GM18867 (cell line): ENCODE results near the gene ERP44.
A peak's percentile ranks its signal among the peaks of the same experiment; 100 is the strongest.
"Not testable (repeated sequence)": the region's sequence is repeated elsewhere in the genome, so short reads cannot be mapped to it uniquely, and the experiment has no call there.

Experiments
- ATAC-seq: cut with Tn5 transposase; IDR thresholded peaks from one replicate; pipeline ENCODE4 v1.9.1; 2021; ENCODE audit warnings: mild to moderate bottlenecking, moderate library complexity; ENCODE audit not compliant: unreplicated experiment

The ERP44 gene

DNA sequence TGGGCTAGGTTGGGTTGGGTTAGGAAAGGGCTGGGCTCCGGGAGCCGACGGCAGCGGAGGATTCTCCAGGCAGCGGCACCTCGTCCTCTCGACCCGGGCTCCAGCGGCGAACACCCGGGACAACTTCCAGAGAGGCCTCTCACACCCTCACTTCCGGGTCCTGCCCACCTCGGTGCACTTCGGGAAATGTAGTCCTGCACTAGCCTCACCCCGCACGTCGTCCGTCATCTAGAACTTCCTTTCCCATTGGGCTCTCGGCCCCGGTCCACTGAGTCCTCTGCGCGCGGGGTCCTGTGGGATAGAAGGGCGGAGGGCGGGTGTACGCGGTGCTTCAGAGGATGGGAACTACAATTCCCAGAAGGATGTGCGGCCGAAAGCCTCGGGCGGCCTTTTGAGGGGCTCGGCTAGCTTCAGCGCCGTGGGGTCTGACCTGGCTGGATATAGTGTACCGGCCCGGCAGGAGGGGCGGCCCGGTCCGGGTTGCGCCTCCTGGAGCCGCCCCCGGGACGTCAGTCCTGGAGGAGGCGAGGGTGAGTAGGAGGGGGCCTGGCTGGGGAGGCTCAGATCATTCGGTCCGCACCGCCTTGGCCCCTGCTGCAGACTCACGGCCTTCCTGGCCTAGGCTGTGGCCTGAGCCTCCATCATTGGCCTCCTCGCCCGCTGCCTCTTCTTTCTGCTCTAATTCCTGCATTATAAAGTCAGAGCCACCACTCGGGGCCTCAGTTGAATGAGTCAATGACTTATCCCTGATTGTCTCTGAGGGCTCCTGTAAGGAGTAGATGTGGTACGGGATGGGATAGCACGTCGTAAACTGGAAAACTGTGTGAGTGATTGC, at the start of gene ERP44, which contains the start of gene INVS:
ERP44 (minus strand) TSS at position 114 of the 835 bp plus-strand sequence. CDS start 160 bp downstream, outside the sequence.
INVS (plus strand) TSS at position 357 of the 835 bp plus-strand sequence. CDS start 5,279 bp downstream, outside the sequence.
- peak; percentile 98 for ATAC-seq

DNA sequence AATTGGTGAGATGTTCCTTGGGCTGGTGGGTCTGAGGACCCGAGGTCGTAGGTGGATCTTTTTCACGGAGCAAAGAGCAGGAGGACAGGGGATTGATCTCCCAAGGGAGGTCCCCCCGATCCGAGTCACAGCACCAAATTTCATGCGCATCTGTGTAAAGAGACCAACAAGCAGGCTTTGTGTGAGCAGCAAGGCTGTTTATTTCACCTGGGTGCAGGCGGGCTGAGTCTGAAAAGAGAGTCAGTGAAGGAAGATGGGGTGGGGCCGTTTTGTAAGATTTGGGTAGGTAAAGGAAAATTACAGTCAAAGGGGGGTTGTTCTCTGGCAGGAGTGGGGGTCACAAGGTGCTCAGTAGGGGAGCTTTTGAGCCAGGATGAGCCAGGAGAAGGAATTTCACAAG, 47.2 kb upstream of the ERP44 start:
- not testable (repeated sequence) for ATAC-seq

DNA sequence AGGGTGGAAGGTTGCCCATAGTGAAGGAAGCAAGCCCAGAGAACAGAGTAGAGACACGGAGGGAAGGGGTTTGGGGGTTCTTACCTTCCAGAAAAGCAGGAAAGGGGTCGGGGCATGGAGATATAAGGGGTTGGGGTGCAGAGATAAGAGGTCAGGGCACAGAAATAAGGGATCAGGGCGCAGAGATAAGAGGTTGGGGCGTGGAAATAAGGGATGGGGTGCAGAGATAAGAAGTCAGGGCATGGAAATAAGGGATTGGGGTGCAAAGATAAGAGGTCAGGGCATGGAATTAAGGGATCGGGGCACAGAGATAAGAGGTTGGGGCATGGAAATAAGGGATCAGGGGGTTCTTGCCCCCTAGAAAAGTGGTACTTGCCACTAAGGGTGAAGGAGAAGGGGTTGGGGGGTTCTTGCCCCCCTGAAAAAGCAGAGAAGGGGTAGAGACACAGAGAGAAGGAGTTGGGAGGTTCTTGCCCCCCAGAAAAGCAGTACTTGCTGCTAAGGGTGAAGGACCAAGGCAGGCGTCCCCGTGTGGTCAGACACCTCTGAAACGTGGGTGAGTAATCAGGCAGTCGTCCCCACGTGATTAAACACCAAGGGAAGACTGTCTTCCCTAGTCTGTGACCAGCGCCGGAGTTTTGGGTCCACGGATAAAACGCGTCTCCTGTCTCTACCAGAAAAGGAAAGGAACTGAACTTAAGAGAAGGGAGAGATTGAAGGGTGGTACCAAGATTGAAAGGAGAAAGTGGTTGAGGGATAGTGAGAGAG, 46.6 kb upstream of the ERP44 start:
- ATAC-seq = not testable (repeated sequence)

DNA sequence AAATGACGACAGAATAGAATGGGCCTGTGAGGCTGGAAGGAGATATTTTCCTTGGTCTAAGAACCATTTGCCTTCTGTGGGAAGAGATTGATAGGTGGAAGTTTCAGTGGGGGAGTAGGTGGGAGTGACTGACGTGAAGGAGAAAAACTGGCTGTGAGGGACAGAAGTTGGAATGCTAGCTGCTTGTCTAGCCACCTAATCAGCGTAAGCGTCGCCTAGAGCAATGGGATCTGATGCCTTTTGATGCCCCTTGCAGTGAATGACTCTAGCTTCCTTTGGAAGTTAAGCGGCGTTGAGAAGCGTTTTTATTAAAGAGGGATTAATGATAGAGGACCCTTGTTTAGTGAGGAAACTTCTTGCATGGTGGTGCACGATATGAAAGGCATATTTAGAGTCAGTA, 43.1 kb upstream of the ERP44 start:
- ATAC-seq = not testable (repeated sequence)

DNA sequence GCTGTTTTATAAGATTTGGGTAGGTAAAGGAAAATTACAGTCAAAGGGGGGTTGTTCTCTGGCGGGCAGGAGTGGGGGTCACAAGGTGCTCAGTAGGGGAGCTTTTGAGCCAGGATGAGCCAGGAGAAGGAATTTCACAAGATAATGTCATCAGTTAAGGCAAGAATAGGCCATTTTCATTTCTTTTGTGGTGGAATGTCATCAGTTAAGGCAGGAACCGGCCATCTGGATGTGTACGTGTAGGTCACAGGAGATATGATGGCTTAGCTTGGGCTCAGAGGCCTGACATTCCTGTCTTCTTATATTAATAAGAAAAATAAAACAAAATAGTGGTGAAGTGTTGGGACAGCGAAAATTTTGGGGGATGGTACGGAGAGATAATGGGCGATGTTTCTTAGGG, 41.5 kb upstream of the ERP44 start:
- not testable (repeated sequence) for ATAC-seq

DNA sequence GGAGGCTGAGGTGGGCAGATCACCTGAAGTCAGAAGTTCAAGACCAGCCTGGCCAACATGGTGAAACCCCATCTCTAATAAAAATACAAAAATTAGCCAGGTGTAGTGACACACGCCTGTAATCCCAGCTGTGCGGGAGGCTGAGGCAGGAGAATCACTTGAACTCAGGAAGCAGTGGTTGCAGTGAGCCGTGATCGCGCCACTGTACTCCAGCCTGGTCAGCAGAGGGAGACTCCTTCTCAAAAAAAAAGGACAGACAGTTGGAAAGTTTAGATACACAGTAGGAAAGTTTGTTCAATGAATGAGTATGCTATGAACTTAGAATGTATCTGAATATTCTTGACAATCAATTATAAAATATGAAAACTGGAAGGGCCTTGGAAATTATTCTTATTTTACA, 38.0 kb upstream of the ERP44 start:
- not testable (repeated sequence) for ATAC-seq

DNA sequence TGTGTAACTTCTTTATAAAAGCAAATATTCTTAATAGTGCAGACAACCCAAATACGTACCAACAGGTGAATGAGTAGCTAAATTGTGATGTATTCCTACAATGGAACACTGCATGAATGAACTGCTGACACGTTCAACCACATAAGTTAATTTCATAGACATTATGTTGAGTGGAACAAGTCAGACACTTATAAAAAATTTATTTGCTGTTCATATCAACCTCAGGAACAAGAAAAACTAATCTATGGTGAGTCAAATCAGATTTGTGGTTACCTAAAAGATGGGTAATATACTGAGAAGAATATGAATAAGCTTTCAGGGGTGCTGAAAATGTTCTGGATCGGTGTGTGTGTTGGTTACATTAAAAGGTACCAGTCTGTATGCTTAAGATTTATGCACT, 35.9 kb upstream of the ERP44 start:
- ATAC-seq = no peak

DNA sequence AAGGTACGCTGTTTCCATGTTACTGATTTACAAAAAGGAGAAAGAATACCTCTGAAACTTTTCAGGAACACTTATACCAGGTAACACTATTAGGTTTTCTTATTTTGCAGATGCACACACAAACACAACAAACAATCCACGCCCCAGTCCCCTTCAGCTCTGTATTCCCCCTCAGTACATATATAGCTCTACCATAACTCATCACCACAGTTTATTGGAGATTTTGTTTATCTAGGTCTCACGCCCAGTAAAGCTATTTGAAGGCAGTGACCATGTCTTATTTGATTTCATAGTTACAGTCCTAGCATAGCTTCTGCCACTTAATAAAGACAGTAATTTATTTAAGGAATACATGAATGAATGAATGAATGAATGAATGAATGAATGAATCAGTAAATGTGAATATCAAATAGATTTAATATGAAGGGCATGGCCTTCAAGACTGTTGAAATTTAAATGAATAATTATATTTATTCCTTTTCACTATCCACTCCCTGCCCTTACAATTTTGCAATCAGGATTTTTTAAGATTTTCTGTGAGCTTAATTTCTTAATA, 33.2 kb upstream of the ERP44 start:
- ATAC-seq = no peak

DNA sequence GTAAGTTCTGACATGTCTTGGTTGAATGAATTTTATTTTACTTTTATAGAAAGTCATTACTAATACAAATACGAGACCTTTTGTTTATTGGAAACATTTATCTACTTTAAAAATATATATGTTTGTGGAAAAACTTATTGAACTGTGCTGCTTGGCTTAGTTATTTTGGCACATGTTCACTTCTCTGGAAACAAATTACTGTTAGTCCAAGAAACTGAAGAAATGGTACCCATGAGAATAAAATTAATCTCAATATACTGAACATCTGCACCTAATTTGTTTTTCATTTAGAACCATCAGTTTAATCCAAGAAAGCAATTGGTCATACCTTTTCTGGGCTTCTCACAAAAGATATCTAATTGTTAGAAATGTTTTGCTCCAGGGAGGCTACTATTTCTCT, 32.4 kb upstream of the ERP44 start:
- no peak for ATAC-seq

DNA sequence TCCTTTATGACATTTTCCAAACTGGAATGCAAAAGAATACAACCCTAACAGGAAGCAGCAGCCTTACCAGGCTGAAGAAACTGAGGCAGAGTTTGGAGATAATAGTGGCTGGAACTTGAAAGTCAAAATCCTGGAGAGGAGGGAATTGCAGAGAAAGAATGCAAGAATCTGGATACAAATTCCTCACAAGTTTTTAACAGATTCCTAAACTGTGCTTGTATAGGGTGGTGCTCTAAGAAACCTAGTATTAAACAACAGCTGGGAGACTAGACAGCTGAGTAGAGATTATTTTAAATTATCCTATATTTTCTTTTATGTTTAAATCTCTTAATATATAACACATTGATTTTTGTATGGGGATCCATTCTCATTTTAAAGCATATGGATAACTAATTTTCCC, 31.0 kb upstream of the ERP44 start:
- no peak for ATAC-seq

DNA sequence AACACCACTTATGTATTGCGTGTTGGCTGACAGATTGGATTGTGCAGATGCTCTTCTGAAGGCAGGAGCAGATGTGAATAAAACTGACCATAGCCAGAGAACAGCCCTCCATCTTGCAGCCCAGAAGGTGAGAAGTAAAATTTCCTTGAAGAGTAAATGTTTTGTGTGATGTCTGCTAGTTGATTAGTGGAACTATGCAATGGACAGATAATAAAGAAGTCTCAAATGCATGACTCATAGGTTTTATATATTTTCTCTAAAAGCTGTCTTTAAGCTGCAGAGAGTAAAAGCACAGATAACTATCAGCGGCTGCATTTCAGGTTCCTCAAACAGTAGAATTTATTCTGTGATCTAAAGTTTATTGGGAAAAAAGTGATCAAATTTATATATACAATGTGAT, 27.6 kb upstream of the ERP44 start:
- no peak for ATAC-seq

DNA sequence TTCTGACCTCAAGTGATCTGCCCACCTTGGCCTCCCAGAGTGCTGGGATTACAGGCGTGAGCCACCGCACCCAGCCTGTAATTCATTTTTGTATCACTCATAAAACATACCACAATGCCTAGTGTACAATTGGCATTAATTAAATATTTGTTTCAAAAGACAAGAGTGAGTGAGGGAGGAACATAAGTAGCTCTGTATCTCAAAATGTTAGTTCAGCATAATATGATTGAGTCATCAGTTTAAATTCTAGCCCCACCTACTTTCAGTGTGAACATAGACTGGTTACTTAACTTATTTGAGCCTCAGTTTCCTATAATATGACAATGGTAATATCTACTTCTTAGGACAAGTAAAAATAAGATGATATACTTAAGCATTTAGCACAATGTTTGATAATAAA, 27.1 kb upstream of the ERP44 start:
- no peak for ATAC-seq

DNA sequence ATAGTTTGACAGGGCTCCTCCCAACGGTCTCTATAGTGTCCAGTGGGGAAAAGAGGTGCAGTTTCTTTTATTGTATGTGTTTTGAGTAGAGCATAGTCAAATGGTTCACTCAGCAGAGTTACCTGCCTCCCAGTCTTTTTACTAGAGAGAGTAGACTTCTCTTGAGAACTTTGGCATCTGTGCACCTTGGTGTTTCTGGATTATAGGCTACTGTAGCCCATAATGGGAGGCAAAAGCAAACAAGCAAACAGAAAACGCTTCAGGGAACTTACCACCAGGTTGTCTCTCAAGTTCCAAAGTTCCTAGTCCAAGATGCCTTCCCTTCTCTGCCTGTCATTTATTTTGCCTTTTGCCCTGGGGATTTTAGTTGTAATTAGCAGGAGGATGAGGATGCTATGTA, 26.4 kb upstream of the ERP44 start:
- ATAC-seq = no peak

DNA sequence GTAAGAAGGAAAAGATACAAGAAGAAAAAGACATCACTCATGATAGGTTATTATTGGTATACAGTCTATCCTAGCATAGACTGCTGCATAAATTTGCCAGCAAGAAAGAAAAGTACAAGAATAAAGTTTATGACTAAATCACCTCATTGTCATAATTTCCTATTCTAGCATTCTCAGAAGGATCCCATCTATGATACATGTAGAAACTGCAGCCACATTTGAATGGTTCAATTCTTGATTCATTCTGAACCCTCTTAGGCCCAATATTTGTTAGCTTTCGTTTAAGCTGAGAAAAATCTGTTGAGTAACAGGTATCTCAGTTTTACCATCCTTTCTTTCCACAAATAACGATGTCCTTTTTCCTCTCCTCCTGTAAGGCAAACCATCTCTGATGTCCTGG, 21.5 kb upstream of the ERP44 start:
- ATAC-seq = no peak

DNA sequence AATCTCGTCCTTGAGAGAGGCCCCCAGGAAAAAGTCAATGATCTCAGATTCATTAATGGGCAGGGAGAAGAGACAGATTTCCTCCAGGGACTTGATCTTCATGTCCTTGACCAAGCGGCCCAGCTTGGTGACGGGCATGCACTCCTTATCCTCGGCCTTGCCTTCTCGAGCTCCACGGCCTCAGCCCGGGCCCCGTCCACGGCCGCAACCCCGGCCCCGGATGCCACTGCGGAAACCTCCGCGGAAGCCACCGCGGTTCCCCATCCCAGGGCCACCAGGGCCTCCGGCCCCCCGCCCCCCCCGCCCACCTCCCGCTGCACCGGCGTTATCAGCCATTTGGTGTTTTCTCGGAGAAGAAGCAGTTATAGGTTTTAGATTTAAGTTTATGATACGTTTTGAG, 18.5 kb upstream of the ERP44 start:
- no peak for ATAC-seq

DNA sequence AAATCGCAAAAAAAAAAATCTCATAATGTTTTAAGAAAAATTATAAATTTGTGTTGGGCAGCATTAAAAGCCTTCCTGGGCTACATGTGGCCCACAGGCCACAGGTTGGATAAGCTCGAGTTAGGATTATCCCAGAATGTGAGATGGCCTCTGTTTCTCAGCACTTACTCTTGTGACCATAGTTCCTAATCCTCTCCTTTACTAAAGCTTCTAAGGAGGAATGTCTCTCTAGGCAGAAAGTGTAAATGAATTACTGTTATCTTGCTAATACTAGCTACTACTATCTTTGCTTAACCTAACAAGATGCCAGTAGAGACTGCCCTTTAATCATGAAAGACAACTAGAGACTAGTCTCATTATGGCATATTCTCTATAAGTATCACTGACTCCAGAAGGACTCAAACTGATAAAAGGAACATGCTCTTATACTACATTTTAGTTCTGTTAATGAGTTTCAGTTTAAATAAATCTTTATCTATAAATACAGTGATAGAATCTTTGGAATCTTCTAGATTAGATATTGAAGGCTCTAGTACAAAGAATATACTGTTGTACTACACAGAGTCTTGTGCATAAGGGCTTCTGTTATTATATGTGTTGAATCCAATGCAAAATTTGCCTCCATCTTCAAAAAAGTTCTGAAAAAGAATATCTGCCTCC, 14.0 kb upstream of the ERP44 start:
- ATAC-seq = no peak

DNA sequence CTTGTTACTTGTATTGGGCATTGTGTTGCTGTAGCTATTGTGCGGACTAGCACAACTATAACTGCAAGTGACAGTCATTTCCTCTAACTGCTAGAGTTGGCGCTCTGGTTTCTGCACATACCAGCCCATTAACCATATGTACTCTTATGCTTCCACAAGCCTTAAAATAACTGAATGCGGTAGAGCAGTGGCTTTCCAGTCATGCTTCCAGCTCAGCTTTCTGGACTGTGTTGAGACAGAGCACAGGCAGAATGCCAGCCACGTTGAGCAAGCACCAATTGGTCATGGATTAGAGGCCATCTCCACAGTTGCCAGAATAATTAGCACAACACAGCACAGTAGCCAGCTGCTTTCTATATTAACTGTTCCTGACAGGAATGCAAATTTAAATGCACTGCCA, 12.4 kb upstream of the ERP44 start:
- no peak for ATAC-seq

DNA sequence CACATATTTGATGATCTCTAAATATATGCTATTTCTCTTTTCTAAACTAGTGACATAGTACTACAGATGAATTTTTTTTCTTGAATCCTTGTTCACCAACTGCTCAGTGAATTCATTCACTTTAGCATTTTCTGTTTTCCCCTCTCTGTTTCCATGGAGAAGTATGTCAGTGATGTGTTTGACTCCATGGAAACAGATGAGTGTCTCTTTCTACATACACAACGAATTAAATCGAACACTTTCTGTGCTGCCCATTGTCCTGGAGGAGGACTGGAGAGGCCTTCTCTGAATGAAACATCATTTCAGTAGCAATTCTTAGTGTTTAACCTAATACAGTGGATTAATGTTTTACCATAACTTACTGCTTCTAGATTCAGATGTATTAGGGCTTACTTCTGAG, 9.8 kb upstream of the ERP44 start:
- ATAC-seq = no peak

DNA sequence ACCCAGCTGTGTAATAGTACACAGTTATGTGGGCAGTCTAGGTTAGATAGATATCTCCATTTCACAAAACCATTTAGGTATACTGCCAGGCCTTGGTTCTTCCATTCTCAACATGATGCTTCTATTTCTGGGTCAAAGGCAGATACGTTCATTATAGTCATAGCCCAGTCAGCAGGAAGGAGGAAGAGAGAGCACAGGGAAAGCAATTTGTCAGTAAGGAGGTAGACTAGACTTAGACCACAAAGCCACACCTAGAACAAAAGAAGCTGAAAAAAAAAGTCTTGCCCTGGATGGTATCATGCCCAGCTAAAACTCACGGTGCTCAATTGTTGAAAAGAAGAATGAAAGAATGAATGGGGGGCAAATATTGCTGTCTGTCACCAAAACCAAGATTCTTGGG, 7.8 kb upstream of the ERP44 start:
- no peak for ATAC-seq

DNA sequence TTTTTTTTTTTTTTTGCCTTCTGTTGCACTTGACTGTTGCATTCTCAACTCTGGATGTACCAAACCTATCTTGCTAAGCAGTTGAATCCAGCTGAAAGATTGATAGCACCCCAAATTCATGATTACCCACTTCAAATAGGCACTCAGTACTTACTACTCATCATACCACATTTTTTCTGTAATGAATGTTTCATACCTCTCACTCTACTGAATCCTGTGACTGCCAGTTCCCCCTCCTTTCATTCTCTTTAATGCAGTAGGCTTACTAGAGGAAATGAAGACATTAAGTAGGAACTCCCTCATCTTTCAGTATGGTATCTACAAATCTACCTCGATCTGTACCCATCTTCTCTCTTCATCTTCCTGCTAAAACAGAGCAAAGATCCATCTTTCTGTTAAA, 7.1 kb upstream of the ERP44 start:
- ATAC-seq = no peak

DNA sequence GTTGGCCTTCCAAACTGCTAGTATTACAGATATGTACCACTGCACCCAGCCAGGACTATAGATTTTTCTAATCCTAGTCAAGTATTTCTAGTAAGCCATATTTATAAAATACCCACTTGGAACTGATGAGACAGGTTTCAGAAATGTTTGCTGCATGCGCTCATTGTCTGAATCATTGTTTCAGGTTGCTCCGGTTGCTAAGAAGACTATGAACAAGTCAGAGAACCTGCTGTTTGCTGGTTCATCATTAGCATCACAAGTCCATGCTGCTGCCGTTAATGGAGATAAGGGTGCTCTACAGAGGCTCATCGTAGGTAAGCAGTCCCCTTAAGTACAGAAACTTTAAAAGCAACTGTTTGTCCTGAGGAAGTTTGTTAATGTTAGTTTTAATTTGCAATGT, 5.5 kb upstream of the ERP44 start:
- no peak for ATAC-seq
